GM12872 (cell line): ENCODE measurements around the gene NRG2.

Experiments
- TF ChIP-seq, protein P1 (sequence below): IDR thresholded peaks from 3 replicates; pipeline ENCODE4 v1.5.1; 2011; ENCODE audit warnings: low read depth, mild to moderate bottlenecking, low read length, moderate library complexity; ENCODE audit not compliant: insufficient read depth

Gene NRG2

DNA sequence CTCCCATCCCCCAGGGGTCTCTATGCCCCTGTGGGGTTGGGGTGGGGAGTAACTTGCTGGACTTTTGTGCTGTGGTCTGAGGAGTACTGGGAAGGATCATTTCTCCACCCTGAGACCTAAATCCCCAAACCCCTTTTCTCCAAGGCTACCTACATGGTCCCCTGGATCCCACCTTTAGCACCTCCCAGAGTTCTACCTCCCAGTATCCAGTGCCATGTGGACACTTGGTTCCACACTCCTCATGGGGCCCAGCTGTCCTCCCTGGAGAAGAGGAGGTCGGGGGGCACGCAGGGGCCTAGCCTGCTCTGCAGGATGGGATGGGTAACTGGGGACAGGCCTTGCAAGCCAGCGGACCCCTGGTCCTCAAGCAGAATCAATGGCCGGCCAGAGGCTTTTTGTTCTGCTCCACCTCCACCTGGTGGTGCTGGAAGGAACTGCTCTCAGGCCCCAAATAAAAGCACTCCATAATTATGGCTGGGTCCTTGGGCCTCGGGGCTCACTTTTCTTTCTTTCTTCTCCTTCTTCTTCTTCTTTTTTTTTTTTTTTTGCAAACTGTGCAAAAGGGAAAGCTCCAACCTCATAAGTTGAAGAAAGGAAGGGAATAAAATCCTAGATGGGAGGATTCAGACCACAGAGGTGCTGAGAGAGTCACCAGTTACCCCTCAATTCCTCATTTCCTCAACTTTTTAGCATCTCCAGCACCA lies 179.1 kb downstream of the NRG2 start:
- TF ChIP-seq, protein P1, sequence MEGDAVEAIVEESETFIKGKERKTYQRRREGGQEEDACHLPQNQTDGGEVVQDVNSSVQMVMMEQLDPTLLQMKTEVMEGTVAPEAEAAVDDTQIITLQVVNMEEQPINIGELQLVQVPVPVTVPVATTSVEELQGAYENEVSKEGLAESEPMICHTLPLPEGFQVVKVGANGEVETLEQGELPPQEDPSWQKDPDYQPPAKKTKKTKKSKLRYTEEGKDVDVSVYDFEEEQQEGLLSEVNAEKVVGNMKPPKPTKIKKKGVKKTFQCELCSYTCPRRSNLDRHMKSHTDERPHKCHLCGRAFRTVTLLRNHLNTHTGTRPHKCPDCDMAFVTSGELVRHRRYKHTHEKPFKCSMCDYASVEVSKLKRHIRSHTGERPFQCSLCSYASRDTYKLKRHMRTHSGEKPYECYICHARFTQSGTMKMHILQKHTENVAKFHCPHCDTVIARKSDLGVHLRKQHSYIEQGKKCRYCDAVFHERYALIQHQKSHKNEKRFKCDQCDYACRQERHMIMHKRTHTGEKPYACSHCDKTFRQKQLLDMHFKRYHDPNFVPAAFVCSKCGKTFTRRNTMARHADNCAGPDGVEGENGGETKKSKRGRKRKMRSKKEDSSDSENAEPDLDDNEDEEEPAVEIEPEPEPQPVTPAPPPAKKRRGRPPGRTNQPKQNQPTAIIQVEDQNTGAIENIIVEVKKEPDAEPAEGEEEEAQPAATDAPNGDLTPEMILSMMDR: peak; percentile 92

DNA sequence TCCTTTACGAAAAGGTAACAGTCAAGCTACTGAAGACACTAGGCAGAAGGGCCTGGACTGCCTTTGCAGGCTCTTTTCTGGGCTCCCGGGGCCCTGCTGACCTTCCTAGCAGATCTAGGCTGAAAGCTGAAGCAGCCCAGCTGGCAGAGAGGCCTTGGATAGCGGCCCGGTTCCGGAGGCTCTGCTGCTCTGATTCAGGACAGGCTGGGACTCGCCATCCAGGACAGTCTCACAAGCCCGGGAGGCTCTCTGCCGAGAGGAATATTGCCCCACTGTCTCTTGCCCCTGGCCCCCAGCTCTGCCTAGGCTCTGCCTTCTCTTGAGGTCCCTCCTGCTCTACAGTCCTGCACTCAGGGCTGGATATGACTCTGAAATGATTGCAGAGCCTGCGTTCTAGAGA lies 179.7 kb downstream of the NRG2 start:
- TF ChIP-seq, protein P1: no peak

DNA sequence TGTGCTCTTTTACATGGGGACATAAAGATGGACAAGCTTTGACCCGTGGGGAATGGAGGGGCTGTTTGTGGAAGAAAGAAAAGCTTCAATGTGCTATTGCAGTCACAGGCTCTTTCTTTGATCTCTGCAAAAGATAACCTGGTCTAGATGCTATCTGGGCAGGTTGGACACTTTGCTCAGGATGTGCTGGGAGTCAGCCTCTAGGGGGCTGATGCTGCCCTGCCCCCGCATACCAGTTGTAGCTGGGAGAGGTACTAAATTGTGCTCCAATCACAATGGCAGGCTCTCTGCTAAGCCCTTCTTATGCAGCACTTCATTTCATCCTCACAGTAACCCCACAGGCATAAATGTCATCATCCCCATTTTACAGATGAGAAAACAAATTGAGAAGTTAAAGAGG lies 180.3 kb downstream of the NRG2 start:
- TF ChIP-seq, protein P1: peak; percentile 22; the same call in 1 of the 3 replicates

DNA sequence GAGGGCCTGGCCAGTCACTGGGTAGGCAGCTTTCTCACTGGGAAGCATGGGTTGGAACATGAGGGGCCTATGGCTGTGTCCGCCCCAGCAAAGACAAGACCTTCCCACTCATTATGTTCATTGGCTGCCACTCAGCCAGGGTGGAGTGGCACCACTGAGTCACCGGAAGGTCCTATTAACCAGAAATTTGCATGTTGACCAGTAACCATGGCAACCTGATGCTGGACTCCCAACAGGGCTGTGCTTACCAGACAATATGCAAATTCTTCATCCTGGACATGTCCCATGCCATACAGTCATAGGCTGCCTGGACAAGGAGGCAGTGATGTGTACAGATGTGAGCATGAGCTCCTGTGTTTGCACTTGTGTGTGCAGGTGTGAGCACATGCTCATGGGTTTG lies 180.8 kb downstream of the NRG2 start:
- TF ChIP-seq, protein P1: no peak

DNA sequence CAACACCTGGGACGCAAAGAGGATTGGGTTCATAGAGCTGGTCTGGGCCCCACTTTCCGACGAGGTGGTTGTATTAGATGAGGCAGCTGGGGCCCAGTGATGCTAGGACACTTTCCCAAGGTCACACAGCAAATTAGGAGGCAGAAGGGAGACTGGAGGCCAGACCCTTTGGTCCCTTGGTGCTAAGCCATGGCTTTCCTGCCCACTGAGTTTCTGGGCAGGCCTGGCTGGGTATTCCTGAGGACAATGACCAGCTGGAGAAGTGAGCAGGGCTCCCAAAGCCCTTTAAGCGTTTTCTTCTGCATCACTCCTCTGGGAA lies 181.3 kb downstream of the NRG2 start:
- TF ChIP-seq, protein P1: no peak

DNA sequence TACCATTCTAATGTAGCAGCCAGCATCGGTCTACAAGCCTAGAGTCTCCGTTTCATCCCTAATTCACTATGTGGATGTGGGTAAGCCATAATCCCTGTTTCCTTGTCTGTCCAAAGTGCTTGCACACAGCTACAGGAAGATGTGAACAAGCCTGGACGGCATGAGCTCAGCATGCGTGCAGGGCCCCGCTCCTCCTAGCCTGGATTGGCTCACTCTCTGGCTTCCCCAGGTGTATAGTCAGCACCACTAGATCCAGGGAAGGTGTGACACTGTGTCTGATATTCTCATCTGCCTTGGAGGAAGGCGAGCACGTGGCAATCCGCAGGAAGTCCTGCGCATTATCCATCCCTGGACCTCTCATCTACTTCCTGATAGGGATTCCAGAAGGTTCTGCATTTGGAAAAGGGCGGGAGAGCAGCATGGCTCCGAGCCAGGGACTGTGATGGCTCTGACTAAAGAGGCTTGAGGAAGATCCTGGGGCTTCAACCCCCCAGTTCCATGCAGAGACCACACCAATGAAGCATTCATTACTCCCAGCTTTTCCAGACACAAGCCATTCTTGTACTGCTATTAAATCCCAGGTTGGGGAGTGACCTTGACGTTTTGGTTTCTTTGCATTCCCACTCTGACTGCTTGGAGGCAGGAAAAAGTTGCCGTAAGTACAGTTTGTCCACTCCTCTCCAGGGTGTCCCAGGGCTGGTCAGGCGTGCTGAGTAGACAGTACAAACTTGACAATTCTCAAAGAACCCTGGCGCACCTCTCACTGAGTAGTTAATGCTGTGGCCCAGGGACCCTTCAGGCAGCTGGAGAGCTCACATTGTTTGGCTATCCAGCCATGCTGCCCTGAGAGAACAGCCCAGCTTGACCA lies 181.8 kb downstream of the NRG2 start:
- TF ChIP-seq, protein P1: no peak

DNA sequence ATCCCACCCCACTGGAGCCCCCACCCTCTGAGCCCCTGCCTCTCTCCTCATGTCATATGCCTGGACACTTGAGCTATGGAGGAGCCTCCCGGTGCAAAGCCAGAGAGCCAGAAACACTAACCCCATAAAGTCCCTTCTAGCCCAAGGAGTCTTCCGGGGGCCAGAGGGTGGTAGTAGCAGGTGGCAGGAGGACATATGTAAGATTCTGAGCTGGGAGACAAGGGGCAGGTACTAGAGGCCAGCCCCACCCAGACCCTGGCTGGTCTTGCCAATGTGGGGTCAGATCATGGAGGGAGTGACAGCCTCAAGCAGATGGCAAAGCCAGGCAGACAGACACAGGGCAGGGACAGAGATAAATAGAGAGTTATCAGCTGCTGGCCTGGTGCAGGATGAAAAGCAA lies 184.1 kb downstream of the NRG2 start:
- TF ChIP-seq, protein P1: no peak
